A673 (cell line): ENCODE measurements around the gene STOX2. TPM values are rescaled to one million over a fixed set of nuclear protein-coding genes. Genes with fewer than 3 reads are reported as not detected.

Source experiments
- BruUV-seq: library from RNA; stranded (reverse); fragments of 400-500 nt; replicated peaks from 2 replicates; lab custom pipeline; 2021; lab: Mats Ljungman, UMichigan
- CTCF ChIA-PET: fragments of 300-600 bp; sonication (Branson Sonifier 250); formaldehyde crosslinking; loops from one replicate; lab custom pipeline; 2022; ENCODE audit warnings: antibody characterized with exemption; lab: Charles Lee
- POLR2A ChIA-PET: fragments of 300-600 bp; sonication (Branson Sonifier 250); formaldehyde crosslinking; loops from one replicate; lab custom pipeline; 2022; ENCODE audit warnings: antibody characterized with exemption; ENCODE audit not compliant: low non-redundant PET; lab: Charles Lee
- DNase-seq: peaks from one replicate; pipeline ENCODE4 v3.0.0-alpha.2; 2015; ENCODE audit warnings: low spot score
- H3K27ac ChIP-seq: fragments of 200-600 bp; sonication (generic); 2 replicates; pipeline ENCODE4 v1.5.1; 2016; ENCODE audit warnings: mixed run types, low read depth, mild to moderate bottlenecking, mixed read lengths, antibody characterized with exemption, low read length; ENCODE audit not compliant: poor library complexity, severe bottlenecking
- H3K27me3 ChIP-seq: fragments of 200-600 bp; sonication (generic); replicated peaks from 2 replicates; pipeline ENCODE4 v1.6.1; 2017; ENCODE audit warnings: mixed run types, low read depth, mild to moderate bottlenecking, mixed read lengths, antibody characterized with exemption, low read length; ENCODE audit not compliant: insufficient read depth, poor library complexity
- H3K36me3 ChIP-seq: fragments of 200-600 bp; sonication (generic); 2 replicates; pipeline ENCODE4 v1.6.1; 2016; ENCODE audit warnings: mixed run types, mild to moderate bottlenecking, mixed read lengths, antibody characterized with exemption, low read length; ENCODE audit not compliant: insufficient read depth, poor library complexity, severe bottlenecking
- H3K4me1 ChIP-seq: fragments of 200-600 bp; sonication (generic); 2 replicates; pipeline ENCODE4 v1.6.1; 2017; ENCODE audit warnings: mixed run types, mild to moderate bottlenecking, mixed read lengths, antibody characterized with exemption, low read length; ENCODE audit not compliant: insufficient read depth, poor library complexity, severe bottlenecking
- H3K4me3 ChIP-seq: fragments of 200-600 bp; sonication (generic); 2 replicates; pipeline ENCODE4 v1.5.1; 2016; ENCODE audit warnings: low read depth, mixed run types, mild to moderate bottlenecking, mixed read lengths, low read length; ENCODE audit not compliant: poor library complexity, severe bottlenecking
- H3K9me3 ChIP-seq: fragments of 200-600 bp; sonication (generic); 2 replicates; pipeline ENCODE4 v1.6.1; 2016; ENCODE audit warnings: mixed run types, low read depth, mild to moderate bottlenecking, mixed read lengths, antibody characterized with exemption, low read length; ENCODE audit not compliant: poor library complexity, severe bottlenecking
- EZH2 ChIP-seq: fragments of 200-600 bp; sonication (generic); IDR thresholded peaks from 2 replicates; pipeline ENCODE4 v1.6.1; 2017; ENCODE audit warnings: borderline replicate concordance, low read depth, mild to moderate bottlenecking, mixed read lengths, antibody characterized with exemption, low read length; ENCODE audit not compliant: poor library complexity, severe bottlenecking
- intact Hi-C: fragments of 100-400 bp; cut with micrococcal nuclease; formaldehyde crosslinking; loops from one replicate; pipeline ENCODE4 v1.10.0; 2022; ENCODE audit not compliant: unreplicated experiment
- total RNA-seq: library from RNA; stranded (reverse); gene quantifications from 2 replicates; pipeline ENCODE4 v1.2.3, GENCODE V29; 2021
- TF ChIP-seq, protein P1 (sequence below): fragments of 300-800, 200-600 bp; sonication (generic); conservative IDR thresholded peaks from 2 replicates; pipeline ENCODE4 v1.5.1; 2017; ENCODE audit warnings: low read depth, mild to moderate bottlenecking, antibody characterized with exemption, low read length, moderate library complexity, mixed read lengths

STOX2 gene
- total RNA-seq, 1 experiment from 2014 or later = 2.9 TPM

DNA sequence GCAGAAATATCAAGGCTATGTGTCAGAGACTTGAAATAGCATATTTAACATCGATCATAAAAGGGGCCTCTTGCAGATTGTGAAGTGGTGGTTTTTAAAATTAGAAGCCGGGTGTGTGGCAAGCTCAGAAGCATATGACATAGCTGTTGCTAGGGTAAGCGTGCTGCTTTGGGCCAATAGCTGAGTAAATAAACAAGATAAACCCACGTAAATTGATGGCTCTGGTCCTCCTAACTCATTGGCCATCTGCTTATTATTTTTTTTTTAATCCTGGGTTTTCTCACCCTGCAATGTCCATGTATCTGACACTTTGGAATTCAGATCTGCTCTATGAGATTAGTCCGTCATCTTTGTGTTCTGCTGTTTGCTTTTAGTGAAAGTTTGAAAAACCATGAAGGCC lies 32.6 kb upstream of the STOX2 start:
- Histone ChIP-seq H3K4me1 (peaks cover 6% of the 10 kb centered on the region), H3K27ac (no peak overlapping the region), H3K27me3 (no peaks in the 10 kb centered on the region), H3K36me3 (no peaks in the 10 kb centered on the region), H3K9me3 (no peaks in the 10 kb centered on the region), H3K4me3 (no peak overlapping the region)
- no peak for TF ChIP-seq EZH2
- BruUV-seq = no TSS peak
- ChIA-PET CTCF (no interaction called here), POLR2A (no interaction called here)
- intact Hi-C loops = no loop called here
- no peak for DNase-seq

- H3K27me3 ChIP-seq = no peaks in the 10 kb centered on the region
- H3K4me3 ChIP-seq = no peak overlapping the region
- POLR2A ChIA-PET = no interaction called here
- no peak for DNase-seq
- no TSS peak for BruUV-seq
- no peaks in the 10 kb centered on the region for H3K36me3 ChIP-seq
- intact Hi-C loops = no loop called here
- H3K27ac ChIP-seq = no peak overlapping the region
- TF ChIP-seq, protein P1, sequence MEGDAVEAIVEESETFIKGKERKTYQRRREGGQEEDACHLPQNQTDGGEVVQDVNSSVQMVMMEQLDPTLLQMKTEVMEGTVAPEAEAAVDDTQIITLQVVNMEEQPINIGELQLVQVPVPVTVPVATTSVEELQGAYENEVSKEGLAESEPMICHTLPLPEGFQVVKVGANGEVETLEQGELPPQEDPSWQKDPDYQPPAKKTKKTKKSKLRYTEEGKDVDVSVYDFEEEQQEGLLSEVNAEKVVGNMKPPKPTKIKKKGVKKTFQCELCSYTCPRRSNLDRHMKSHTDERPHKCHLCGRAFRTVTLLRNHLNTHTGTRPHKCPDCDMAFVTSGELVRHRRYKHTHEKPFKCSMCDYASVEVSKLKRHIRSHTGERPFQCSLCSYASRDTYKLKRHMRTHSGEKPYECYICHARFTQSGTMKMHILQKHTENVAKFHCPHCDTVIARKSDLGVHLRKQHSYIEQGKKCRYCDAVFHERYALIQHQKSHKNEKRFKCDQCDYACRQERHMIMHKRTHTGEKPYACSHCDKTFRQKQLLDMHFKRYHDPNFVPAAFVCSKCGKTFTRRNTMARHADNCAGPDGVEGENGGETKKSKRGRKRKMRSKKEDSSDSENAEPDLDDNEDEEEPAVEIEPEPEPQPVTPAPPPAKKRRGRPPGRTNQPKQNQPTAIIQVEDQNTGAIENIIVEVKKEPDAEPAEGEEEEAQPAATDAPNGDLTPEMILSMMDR = no peak
- TF ChIP-seq EZH2 = no peak
- H3K9me3 ChIP-seq = no peaks in the 10 kb centered on the region
- peaks cover 6% of the 10 kb centered on the region for H3K4me1 ChIP-seq
- CTCF ChIA-PET = no interaction called here
Measured at GRCh38 chr4:183873409-183874185, 31.5 kb upstream of the STOX2 start.

DNA sequence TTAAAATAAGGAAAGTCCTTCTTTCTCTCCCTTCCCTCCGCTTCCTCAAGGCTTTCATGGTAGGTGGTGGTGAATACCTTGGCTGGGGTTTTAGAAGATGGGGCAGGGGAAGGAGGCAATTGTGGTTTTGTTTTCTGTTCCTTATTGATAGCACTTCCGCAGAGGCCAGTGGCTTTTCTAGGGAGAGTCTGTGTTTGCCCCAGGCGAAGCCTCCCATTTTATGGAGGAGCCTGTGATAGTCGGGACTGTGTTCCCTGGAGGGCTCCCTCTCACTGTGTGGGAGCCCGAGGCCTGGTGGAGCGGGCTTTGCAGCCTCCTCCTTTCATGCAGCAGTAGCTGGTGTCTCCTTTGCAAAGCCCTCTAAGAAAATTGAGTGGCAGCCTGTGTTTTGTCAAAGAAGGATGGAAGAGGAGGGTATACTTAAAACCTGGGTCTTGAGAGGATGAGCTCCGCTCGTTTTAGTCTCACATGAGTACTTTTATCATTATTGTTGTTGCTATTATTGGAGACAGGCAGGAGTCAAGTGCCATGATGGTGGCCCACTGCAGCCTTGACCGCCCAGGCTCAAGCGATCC lies 29.8 kb upstream of the STOX2 start:
- TF ChIP-seq EZH2 = no peak
- TF ChIP-seq, protein P1 = no peak
- H3K27me3 ChIP-seq = no peaks in the 10 kb centered on the region
- H3K36me3 ChIP-seq = no peaks in the 10 kb centered on the region
- H3K27ac ChIP-seq = no peak overlapping the region
- H3K9me3 ChIP-seq = no peaks in the 10 kb centered on the region
- BruUV-seq = no TSS peak
- intact Hi-C loops = no loop called here
- H3K4me1 ChIP-seq = peaks cover 6% of the 10 kb centered on the region
- DNase-seq = no peak
- ChIA-PET POLR2A (no interaction called here), CTCF (interaction anchor here (0.6 kb wide), 1 partner anchor 33 kb away, joined by 8 read pairs; no protein-coding TSS in a partner anchor)
- no peak overlapping the region for H3K4me3 ChIP-seq
